MCF 10A (cell line): ENCODE measurements around the gene ADAM12. TPM values are rescaled to one million over a fixed set of nuclear protein-coding genes. Genes with fewer than 3 reads are reported as not detected.

Experiments used
- BruUV-seq: library from RNA; stranded (reverse); fragments of 400-500 nt; replicated peaks from 2 replicates; lab custom pipeline; 2021; lab: Mats Ljungman, UMichigan
- CTCF ChIA-PET: fragments of 300-600 bp; sonication (Branson Sonifier 250); formaldehyde crosslinking; extraction: SDS; loops from one replicate; lab custom pipeline; 2021; ENCODE audit warnings: antibody characterized with exemption, inconsistent platforms; lab: Yijun Ruan, JAX
- POLR2A ChIA-PET: fragments of 300-600, 350-650 bp; sonication (Branson Sonifier 250); formaldehyde crosslinking; extraction: SDS; loops from one replicate; lab custom pipeline; 2020; ENCODE audit warnings: antibody characterized with exemption, inconsistent platforms; lab: Yijun Ruan, JAX
- DNase-seq: peaks from one replicate; pipeline ENCODE4 v3.0.0-alpha.2; 2018; ENCODE audit not compliant: unreplicated experiment
- H3K27ac Mint-ChIP-seq: one replicate; pipeline ENCODE4 v1.8.0; 2022; ENCODE audit warnings: mild to moderate bottlenecking, low read depth, mixed read lengths; ENCODE audit not compliant: unreplicated experiment
- H3K27me3 Mint-ChIP-seq: one replicate; pipeline ENCODE4 v1.8.0; 2022; ENCODE audit warnings: mixed read lengths; ENCODE audit not compliant: insufficient read depth, unreplicated experiment
- H3K36me3 Mint-ChIP-seq: one replicate; pipeline ENCODE4 v1.8.0; 2022; ENCODE audit warnings: mild to moderate bottlenecking, moderate library complexity, mixed read lengths; ENCODE audit not compliant: insufficient read depth, unreplicated experiment
- H3K4me1 Mint-ChIP-seq: one replicate; pipeline ENCODE4 v1.8.0; 2022; ENCODE audit warnings: mixed read lengths; ENCODE audit not compliant: insufficient read depth, unreplicated experiment
- H3K4me3 Mint-ChIP-seq: one replicate; pipeline ENCODE4 v1.8.0; 2022; ENCODE audit warnings: mild to moderate bottlenecking, moderate library complexity, mixed read lengths; ENCODE audit not compliant: unreplicated experiment
- H3K9me3 Mint-ChIP-seq: one replicate; pipeline ENCODE4 v1.8.0; 2022; ENCODE audit warnings: mixed read lengths; ENCODE audit not compliant: unreplicated experiment
- CTCF ChIP-seq: fragments of 200-600 bp; IDR thresholded peaks from one replicate; pipeline ENCODE4 v1.8.0; 2022; ENCODE audit warnings: antibody characterized with exemption, mild to moderate bottlenecking; ENCODE audit not compliant: unreplicated experiment
- intact Hi-C: fragments of 100-400 bp; cut with micrococcal nuclease; formaldehyde crosslinking; loops from 2 replicates; pipeline ENCODE4 v1.14.1; 2022
- total RNA-seq: library from RNA; stranded (reverse); gene quantifications from 2 replicates; pipeline ENCODE4 v1.2.3, GENCODE V29; 2022

Gene ADAM12
- total RNA-seq, 1 experiment from 2014 or later: 2.2 TPM

- H3K9me3 Mint-ChIP-seq: peaks cover 12% of the 10 kb centered on the region
- CTCF ChIA-PET: no interaction called here
- POLR2A ChIA-PET: no interaction called here
- H3K36me3 Mint-ChIP-seq: peaks cover 6% of the 10 kb centered on the region
- no peak overlapping the region for H3K4me3 Mint-ChIP-seq
- TF ChIP-seq CTCF: no peak
- no TSS peak for BruUV-seq
- no peak for DNase-seq
- intact Hi-C loops: no loop called here
- H3K27me3 Mint-ChIP-seq: no peaks in the 10 kb centered on the region
- peaks cover 21% of the 10 kb centered on the region for H3K4me1 Mint-ChIP-seq
- no peak overlapping the region for H3K27ac Mint-ChIP-seq
Measured at GRCh38 chr10:126429275-126429674, 41.0 kb upstream of the ADAM12 start.

- Mint-ChIP-seq H3K27me3 (no peaks in the 10 kb centered on the region), H3K4me1 (peaks cover 21% of the 10 kb centered on the region), H3K27ac (no peak overlapping the region), H3K9me3 (peaks cover 8% of the 10 kb centered on the region), H3K4me3 (no peak overlapping the region), H3K36me3 (no peaks in the 10 kb centered on the region)
- ChIA-PET POLR2A (no interaction called here), CTCF (no interaction called here)
- no peak for TF ChIP-seq CTCF
- BruUV-seq: no TSS peak
- DNase-seq: no peak
- intact Hi-C loops: no loop called here
Measured at GRCh38 chr10:126425489-126426065, 37.3 kb upstream of the ADAM12 start.

GRCh38 chr10:126425032-126425431 lies 36.8 kb upstream of the ADAM12 start:
- TF ChIP-seq CTCF: no peak
- H3K9me3 Mint-ChIP-seq: peaks cover 8% of the 10 kb centered on the region

GRCh38 chr10:126423732-126424491 lies 35.6 kb upstream of the ADAM12 start:
- CTCF ChIA-PET: no interaction called here
- H3K36me3 Mint-ChIP-seq: no peaks in the 10 kb centered on the region
- POLR2A ChIA-PET: no interaction called here
- DNase-seq: no peak
- H3K9me3 Mint-ChIP-seq: peaks cover 8% of the 10 kb centered on the region
- H3K27me3 Mint-ChIP-seq: no peaks in the 10 kb centered on the region
- no peak overlapping the region for H3K4me3 Mint-ChIP-seq
- peak overlapping the region; percentile 84 for H3K27ac Mint-ChIP-seq
- no peak for TF ChIP-seq CTCF
- BruUV-seq: no TSS peak
- intact Hi-C loops: no loop called here
- H3K4me1 Mint-ChIP-seq: peaks cover 21% of the 10 kb centered on the region

More at GRCh38 chr10:126425032-126425431, 36.8 kb upstream of the ADAM12 start:
- peaks cover 21% of the 10 kb centered on the region for H3K4me1 Mint-ChIP-seq
- DNase-seq: peak; percentile 38
- intact Hi-C loops: no loop called here
- ChIA-PET POLR2A (no interaction called here), CTCF (no interaction called here)
- H3K27ac Mint-ChIP-seq: peak overlapping the region; percentile 84
- no TSS peak for BruUV-seq
- no peaks in the 10 kb centered on the region for H3K36me3 Mint-ChIP-seq
- no peak overlapping the region for H3K4me3 Mint-ChIP-seq
- H3K27me3 Mint-ChIP-seq: no peaks in the 10 kb centered on the region
